Measurements from ENCODE around the gene ZBTB16. TPM values are rescaled to one million over a fixed set of nuclear protein-coding genes. Genes with fewer than 3 reads are reported as not detected.

ZBTB16 gene
- total and polyA plus RNA-seq, 2 of the 13 experiments (the other 11 are each of a cell fraction or from before 2014, with no cell fraction given) = not detected

GRCh38 chr11:114187173-114187572, 127.7 kb downstream of the ZBTB16 start (continued):
- TF ChIP-seq ZNF709 (CRISPR knock-in tag; IDR thresholded peaks at IDR 0.05) = no peak

- Histone ChIP-seq H4K20me1 (ENCODE audit: insufficient read depth, low read length) (no peaks in the 10 kb centered on the region), H3K9ac (ENCODE audit: insufficient read depth, low read depth, low read length) (no peak overlapping the region), H3K9me3 (ENCODE audit: low read length) (no peaks in the 10 kb centered on the region), H3K36me3 (replicated peaks in 1 of 2; ENCODE audit: control insufficient read depth in 1 of 2, insufficient read depth in 2 of 2, low read length in 2 of 2) (no peaks in the 10 kb centered on the region), H3K4me1 (ENCODE audit: insufficient read depth, low read length) (no peaks in the 10 kb centered on the region), H3K4me3 (replicated peaks in 1 of 3; ENCODE audit: insufficient read depth in 1 of 3, low read depth in 2 of 3, low read length in 3 of 3) (no peak overlapping the region), H3K27me3 (ENCODE audit: control insufficient read depth in 1 of 2, insufficient read depth in 2 of 2, low read length in 2 of 2) (no peaks in the 10 kb centered on the region), H3K79me2 (ENCODE audit: insufficient read depth, low read length) (no peaks in the 10 kb centered on the region), H2AFZ (ENCODE audit: low read length) (no peak overlapping the region), H3K27ac (ENCODE audit: extremely low read length, insufficient read depth, low read length) (no peak overlapping the region), H3K4me2 (ENCODE audit: low read depth, low read length) (no peak overlapping the region)
- intact Hi-C loops (cut with micrococcal nuclease; ENCODE audit: unreplicated experiment) = loop anchor here (10.0 kb wide), 1 partner anchor 76 kb away; no protein-coding TSS in a partner anchor
- 22% methylated on average over 3 of the region's 3 CpGs for WGBS (ENCODE audit: low lambda C conversion rate)
- FAIRE-seq (no peak), ATAC-seq (no peak), DNase-seq (ENCODE audit: low spot score) (no peak)
- BruUV-seq (replicated peaks) = no TSS peak
- POLR2A ChIA-PET = no interaction called here
- no peak for TF ChIP-seq CCAR2 (optimal IDR thresholded peaks at IDR 0.05; ENCODE audit: low read depth, low read length)
- TF ChIP-seq SP2 (CRISPR knock-in tag; IDR thresholded peaks at IDR 0.05) = no peak
- TF ChIP-seq NFIC (IDR thresholded peaks at IDR 0.05; ENCODE audit: low read length) = no peak
- TF ChIP-seq NFE2L2 (IDR thresholded peaks at IDR 0.05; ENCODE audit: low read length) = no peak
- TF ChIP-seq ZNF446 (CRISPR knock-in tag; IDR thresholded peaks at IDR 0.05) = no peak
- no peak for TF ChIP-seq ZXDC (CRISPR knock-in tag; IDR thresholded peaks at IDR 0.05)
- no peak for TF ChIP-seq ADNP (CRISPR knock-in tag; IDR thresholded peaks at IDR 0.05)
- TF ChIP-seq LBX2 (CRISPR knock-in tag; IDR thresholded peaks at IDR 0.05; ENCODE audit: borderline replicate concordance) = no peak
- TF ChIP-seq, protein P1, sequence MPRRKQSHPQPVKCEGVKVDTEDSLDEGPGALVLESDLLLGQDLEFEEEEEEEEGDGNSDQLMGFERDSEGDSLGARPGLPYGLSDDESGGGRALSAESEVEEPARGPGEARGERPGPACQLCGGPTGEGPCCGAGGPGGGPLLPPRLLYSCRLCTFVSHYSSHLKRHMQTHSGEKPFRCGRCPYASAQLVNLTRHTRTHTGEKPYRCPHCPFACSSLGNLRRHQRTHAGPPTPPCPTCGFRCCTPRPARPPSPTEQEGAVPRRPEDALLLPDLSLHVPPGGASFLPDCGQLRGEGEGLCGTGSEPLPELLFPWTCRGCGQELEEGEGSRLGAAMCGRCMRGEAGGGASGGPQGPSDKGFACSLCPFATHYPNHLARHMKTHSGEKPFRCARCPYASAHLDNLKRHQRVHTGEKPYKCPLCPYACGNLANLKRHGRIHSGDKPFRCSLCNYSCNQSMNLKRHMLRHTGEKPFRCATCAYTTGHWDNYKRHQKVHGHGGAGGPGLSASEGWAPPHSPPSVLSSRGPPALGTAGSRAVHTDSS (CRISPR knock-in tag; conservative IDR thresholded peaks at IDR 0.05) = no peak
- TF ChIP-seq CHD4 (IDR thresholded peaks at IDR 0.05; ENCODE audit: borderline replicate concordance, low read length) = no peak
- in situ Hi-C loops (cut with HindIII; ENCODE audit: extremely low pct_ligation_motif_present, low pct_unique_long_range_greater_than_20kb) = no loop called here
- CTCF ChIA-PET (ENCODE audit: low intra/inter-chr PET ratio, low total read pairs) = no interaction called here
These were observed 129.5 kb downstream of the ZBTB16 start for GRCh38 chr11:114188851-114189570.

All from HepG2 (cell line).